ENCODE data around the gene PKD2L1.
"Not testable (repeated sequence)": the region's sequence is repeated elsewhere in the genome, so short reads cannot be mapped to it uniquely, and the experiment has no call there.

The PKD2L1 gene

GRCh38 chr10:100330079-100330478 is at the start of gene PKD2L1:
TSS of gene PKD2L1 (minus strand) at chr10:100330228. CDS start at chr10:100330103, 125 bp downstream.
- no peak for DNase-seq (ENCODE audit: low spot score)
- no peak within 1 kb of the TSS for H3K27ac ChIP-seq
- ChIA-PET CTCF (interaction anchor here (0.6 to 1.5 kb wide), 3 partner anchors 43 to 103 kb away, joined by 3 to 8 read pairs (median 3); no protein-coding TSS in a partner anchor), POLR2A (ENCODE audit: low non-redundant PET) (interaction anchor here (0.7 kb wide), 1 partner anchor 16 kb away, joined by 8 read pairs; no protein-coding TSS in a partner anchor)
- TF ChIP-seq, protein P1, sequence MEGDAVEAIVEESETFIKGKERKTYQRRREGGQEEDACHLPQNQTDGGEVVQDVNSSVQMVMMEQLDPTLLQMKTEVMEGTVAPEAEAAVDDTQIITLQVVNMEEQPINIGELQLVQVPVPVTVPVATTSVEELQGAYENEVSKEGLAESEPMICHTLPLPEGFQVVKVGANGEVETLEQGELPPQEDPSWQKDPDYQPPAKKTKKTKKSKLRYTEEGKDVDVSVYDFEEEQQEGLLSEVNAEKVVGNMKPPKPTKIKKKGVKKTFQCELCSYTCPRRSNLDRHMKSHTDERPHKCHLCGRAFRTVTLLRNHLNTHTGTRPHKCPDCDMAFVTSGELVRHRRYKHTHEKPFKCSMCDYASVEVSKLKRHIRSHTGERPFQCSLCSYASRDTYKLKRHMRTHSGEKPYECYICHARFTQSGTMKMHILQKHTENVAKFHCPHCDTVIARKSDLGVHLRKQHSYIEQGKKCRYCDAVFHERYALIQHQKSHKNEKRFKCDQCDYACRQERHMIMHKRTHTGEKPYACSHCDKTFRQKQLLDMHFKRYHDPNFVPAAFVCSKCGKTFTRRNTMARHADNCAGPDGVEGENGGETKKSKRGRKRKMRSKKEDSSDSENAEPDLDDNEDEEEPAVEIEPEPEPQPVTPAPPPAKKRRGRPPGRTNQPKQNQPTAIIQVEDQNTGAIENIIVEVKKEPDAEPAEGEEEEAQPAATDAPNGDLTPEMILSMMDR (conservative IDR thresholded peaks at IDR 0.05; ENCODE audit: low read depth): no peak

DNA sequence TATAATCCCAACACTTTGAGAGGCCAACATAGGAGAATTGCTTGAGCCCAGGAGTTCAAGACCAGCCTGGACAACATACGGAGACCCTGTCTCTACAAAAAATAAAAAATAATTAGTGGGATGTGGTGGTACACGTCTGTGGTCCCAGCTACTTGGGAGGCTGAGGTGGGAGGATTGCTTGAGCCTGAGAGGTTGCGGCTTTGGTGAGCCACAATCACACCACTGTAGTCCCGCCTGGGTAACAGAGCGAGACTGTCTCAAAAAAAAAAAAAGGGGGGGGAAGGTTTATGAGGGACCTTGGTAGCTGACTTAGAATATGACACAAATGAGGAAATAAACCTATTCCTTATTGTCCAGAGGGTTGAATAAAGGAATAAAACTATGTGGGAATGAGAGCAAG is 47.8 kb upstream of the PKD2L1 start:
- H3K27ac ChIP-seq: peak overlapping the region; percentile 34
- TF ChIP-seq, protein P1 (conservative IDR thresholded peaks at IDR 0.05; ENCODE audit: low read depth): no peak
- ChIA-PET POLR2A (ENCODE audit: low non-redundant PET) (no interaction called here), CTCF (interaction anchor here (0.5 to 0.8 kb wide), 2 partner anchors 29 to 39 kb away, joined by 3 read pairs; no protein-coding TSS in a partner anchor)
- no peak for DNase-seq (ENCODE audit: low spot score)

GRCh38 chr10:100376656-100377055 is 46.6 kb upstream of the PKD2L1 start:
- POLR2A ChIA-PET (ENCODE audit: low non-redundant PET); DNase-seq (ENCODE audit: low spot score): not testable (repeated sequence)
- peak overlapping the region; percentile 34 for H3K27ac ChIP-seq
- CTCF ChIA-PET: interaction anchor here (0.6 to 0.7 kb wide), 2 partner anchors 40 to 46 kb away, joined by 3 read pairs; no protein-coding TSS in a partner anchor

DNA sequence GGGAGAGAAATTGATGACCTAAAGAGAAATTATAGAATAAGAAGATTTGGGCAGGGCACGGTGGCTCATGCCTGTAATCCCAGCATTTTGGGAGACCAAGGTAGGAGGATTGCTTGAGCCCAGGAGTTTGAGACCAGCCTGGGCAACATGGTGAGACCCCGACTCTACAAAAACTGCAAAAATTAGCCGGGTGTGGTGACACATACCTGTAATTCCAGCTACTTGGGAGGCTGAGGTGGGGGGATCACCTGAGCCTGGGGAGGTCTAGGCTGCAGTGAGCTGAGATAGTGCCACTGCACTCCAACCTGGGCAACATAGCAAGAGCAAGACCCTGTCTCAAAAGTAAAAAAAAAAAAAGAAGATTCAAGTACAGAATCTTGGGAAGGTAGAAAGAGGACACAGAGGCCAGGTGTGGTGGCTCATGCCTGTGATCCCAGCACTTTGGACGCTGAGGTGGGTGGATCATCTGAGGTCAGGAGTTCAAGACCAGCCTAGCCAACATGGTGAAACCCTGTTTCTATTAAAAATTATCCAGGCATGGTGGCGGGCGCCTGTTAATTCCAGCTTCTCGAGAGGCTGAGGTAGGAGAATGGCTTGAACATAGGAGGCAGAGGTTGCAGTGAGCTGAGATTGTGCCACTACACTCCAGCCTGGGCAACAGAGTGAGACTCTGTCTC is 44.8 kb upstream of the PKD2L1 start:
- ChIA-PET CTCF (interaction anchor here (0.6 to 1.4 kb wide), 5 partner anchors 28 to 161 kb away, joined by 3 to 6 read pairs (median 3); partner anchors contain the start of genes HIF1AN and SCD), POLR2A (ENCODE audit: low non-redundant PET) (interaction anchor here (0.6 to 3.0 kb wide), 5 partner anchors 10 to 459 kb away, joined by 3 to 54 read pairs (median 7); partner anchors contain the start of gene SCD)
- not testable (repeated sequence) for DNase-seq (ENCODE audit: low spot score)
- peak overlapping the region; percentile 100 for H3K27ac ChIP-seq

DNA sequence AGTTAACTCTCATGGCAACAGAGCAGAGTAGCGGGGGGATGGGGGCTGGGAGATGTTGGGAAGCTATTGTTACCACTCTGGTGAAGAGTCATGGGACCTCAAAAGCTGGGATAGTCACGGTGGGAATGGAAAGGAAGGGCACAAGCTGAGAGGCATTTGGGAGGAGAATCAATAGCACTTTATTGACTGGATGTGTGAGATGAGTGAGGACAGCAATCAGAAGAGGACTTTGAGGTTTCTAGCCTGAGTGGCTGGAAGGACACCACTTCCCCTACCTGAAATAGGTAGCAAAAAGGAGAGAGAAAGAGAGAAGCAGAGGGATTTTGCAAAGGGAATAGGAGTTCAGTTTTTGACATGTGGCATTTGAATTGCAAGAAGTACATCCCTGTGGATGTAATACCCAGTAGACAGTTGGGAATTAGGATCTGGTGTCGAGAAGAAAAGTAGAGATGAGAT is 44.2 kb upstream of the PKD2L1 start:
- peak overlapping the region; percentile 100 for H3K27ac ChIP-seq
- TF ChIP-seq, protein P1 (conservative IDR thresholded peaks at IDR 0.05; ENCODE audit: low read depth): no peak
- CTCF ChIA-PET: interaction anchor here (1.0 to 1.4 kb wide), 3 partner anchors 27 to 59 kb away, joined by 3 read pairs; partner anchors contain the start of gene SCD
- POLR2A ChIA-PET (ENCODE audit: low non-redundant PET): interaction anchor here (0.7 to 3.0 kb wide), 4 partner anchors 9 to 458 kb away, joined by 3 to 54 read pairs (median 7); partner anchors contain the start of gene SCD
- DNase-seq (ENCODE audit: low spot score): no peak

- DNase-seq (ENCODE audit: low spot score): peak; percentile 100
- ChIA-PET CTCF (interaction anchor here (0.7 to 1.4 kb wide), 4 partner anchors 24 to 790 kb away, joined by 3 read pairs; partner anchors contain the start of gene SCD), POLR2A (ENCODE audit: low non-redundant PET) (interaction anchor here (0.7 to 3.0 kb wide), 6 partner anchors 8 to 138 kb away, joined by 4 to 54 read pairs (median 6); partner anchors contain the start of gene SCD)
- TF ChIP-seq, protein P1 (conservative IDR thresholded peaks at IDR 0.05; ENCODE audit: low read depth): no peak
- H3K27ac ChIP-seq: peak overlapping the region; percentile 100
Observed at GRCh38 chr10:100373298-100374199, 43.5 kb upstream of the PKD2L1 start.

All from RWPE1 (cell line).